GM23248 (cell line): ENCODE data around the gene MEGF11. TPM values are rescaled to one million over a fixed set of nuclear protein-coding genes. Genes with fewer than 3 reads are reported as not detected.

Experiments
- DNase-seq: peaks from one replicate; pipeline ENCODE4 v3.0.0-alpha.2; 2015
- H2AFZ ChIP-seq: fragments of 200-600 bp; sonication (generic); 2 replicates; pipeline ENCODE4 v1.6.1; 2016; ENCODE audit warnings: antibody characterized with exemption
- H3F3A ChIP-seq: fragments of 200-600 bp; sonication (generic); 2 replicates; pipeline ENCODE4 v1.6.1; 2016; ENCODE audit warnings: mild to moderate bottlenecking, antibody characterized with exemption, mixed run types; ENCODE audit not compliant: insufficient read depth
- H3K27ac ChIP-seq: fragments of 200-600 bp; sonication (generic); 2 replicates; pipeline ENCODE4 v1.5.1; 2016; ENCODE audit warnings: mild to moderate bottlenecking
- H3K27me3 ChIP-seq: fragments of 200-600 bp; sonication (generic); replicated peaks from 2 replicates; pipeline ENCODE4 v1.6.1; 2016; ENCODE audit warnings: mild to moderate bottlenecking; ENCODE audit not compliant: insufficient read depth
- H3K36me3 ChIP-seq: fragments of 200-600 bp; sonication (generic); 2 replicates; pipeline ENCODE4 v1.6.1; 2016; ENCODE audit warnings: low read depth, mild to moderate bottlenecking
- H3K4me1 ChIP-seq: fragments of 200-600 bp; sonication (generic); 2 replicates; pipeline ENCODE4 v1.6.1; 2016; ENCODE audit warnings: mild to moderate bottlenecking; ENCODE audit not compliant: insufficient read depth
- H3K4me2 ChIP-seq: fragments of 200-600 bp; sonication (generic); one replicate; pipeline ENCODE4 v1.6.1; 2016; ENCODE audit warnings: mild to moderate bottlenecking; ENCODE audit not compliant: unreplicated experiment
- H3K4me3 ChIP-seq: fragments of 200-600 bp; sonication (generic); 2 replicates; pipeline ENCODE4 v1.5.1; 2016; ENCODE audit warnings: mild to moderate bottlenecking
- H3K79me2 ChIP-seq: fragments of 200-600 bp; sonication (generic); 2 replicates; pipeline ENCODE4 v1.6.1; 2016; ENCODE audit warnings: mild to moderate bottlenecking; ENCODE audit not compliant: insufficient read depth
- H3K9ac ChIP-seq: fragments of 200-600 bp; sonication (generic); 2 replicates; pipeline ENCODE4 v1.6.1; 2016; ENCODE audit warnings: mild to moderate bottlenecking
- H3K9me2 ChIP-seq: fragments of 200-600 bp; sonication (generic); 2 replicates; pipeline ENCODE4 v1.6.1; 2016; ENCODE audit warnings: mixed run types, mild to moderate bottlenecking, moderate library complexity; ENCODE audit not compliant: insufficient read depth
- H3K9me3 ChIP-seq: fragments of 200-600 bp; sonication (generic); one replicate; pipeline ENCODE4 v1.6.1; 2017; ENCODE audit warnings: low read depth
- H4K20me1 ChIP-seq: fragments of 200-600 bp; sonication (generic); 2 replicates; pipeline ENCODE4 v1.6.0; 2016; ENCODE audit not compliant: insufficient read depth
- EZH2 ChIP-seq: fragments of 200-600 bp; sonication (generic); IDR thresholded peaks from 2 replicates; pipeline ENCODE4 v1.6.1; 2018; ENCODE audit warnings: antibody characterized with exemption, mild to moderate bottlenecking; ENCODE audit not compliant: insufficient read depth, poor library complexity, severe bottlenecking
- EZH2phosphoT487 ChIP-seq: fragments of 200-600 bp; sonication (generic); IDR thresholded peaks from 2 replicates; pipeline ENCODE4 v1.6.1; 2018; ENCODE audit warnings: antibody characterized with exemption, moderate library complexity, mild to moderate bottlenecking, low read depth; ENCODE audit not compliant: insufficient read depth
- WGBS, 2 experiments: methylation state at CpG; one replicate each; pipeline ENCODE4 v1.1.6; 2015 to 2017; ENCODE audit warnings: low lambda C conversion rate in 2 of 2, low coverage in 1 of 2; ENCODE audit errors: missing lambda C conversion rate in 2 of 2; 5-methylcytosine and 5-hydroxymethylcytosine counted together
- in situ Hi-C: fragments of 300-500 bp; cut with MboI; formaldehyde crosslinking; loops from 2 replicates; pipeline ENCODE4 v1.15.0; 2020
- polyA plus RNA-seq: library from polyadenylated mRNA; unstranded; fragments of >200 nt; fragmentation: Nextera tagmentation; extraction: Ambion mirVana; gene quantifications from 2 replicates; pipeline ENCODE4 v1.2.1, GENCODE V29; 2016
- total RNA-seq: library from RNA; depleted of rRNA; stranded (reverse); fragments of >200 nt; shearing (Covaris generic); gene quantifications from 2 replicates; pipeline ENCODE4 v1.2.3, GENCODE V29; 2014

MEGF11 gene
- total and polyA plus RNA-seq, 2 experiments from 2014 or later: 0.14 TPM; not detected in 1

DNA sequence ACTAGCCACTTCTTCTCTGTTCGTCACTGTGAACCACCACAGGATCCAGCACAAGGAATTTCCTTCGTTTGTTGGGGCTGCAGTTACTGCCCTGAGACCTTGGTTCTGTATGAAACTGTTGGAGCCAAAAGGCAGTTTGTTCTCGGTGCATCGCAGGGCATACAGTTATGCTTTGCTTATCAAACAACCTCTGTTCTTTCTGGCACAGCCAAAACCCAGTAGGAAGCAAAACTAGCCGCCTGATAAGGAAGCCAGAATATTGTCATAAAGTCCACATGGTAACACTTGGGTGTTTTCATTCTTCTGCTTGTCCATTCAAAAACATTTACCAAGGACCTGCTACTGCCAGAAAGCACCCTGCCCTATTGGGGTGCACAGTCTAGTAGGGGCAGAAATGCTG is 268.2 kb downstream of the MEGF11 start:
- Histone ChIP-seq H3K4me2 (no peak overlapping the region), H3K9me3 (no peaks in the 10 kb centered on the region), H3K9me2 (no peaks in the 10 kb centered on the region), H3K4me3 (no peak overlapping the region), H3K27me3 (peaks cover 51% of the 10 kb centered on the region), H3K9ac (no peak overlapping the region), H3K79me2 (no peaks in the 10 kb centered on the region), H3K27ac (no peak overlapping the region), H3K4me1 (no peaks in the 10 kb centered on the region), H3K36me3 (no peaks in the 10 kb centered on the region), H3F3A (no peaks in the 10 kb centered on the region), H2AFZ (no peak overlapping the region), H4K20me1 (no peaks in the 10 kb centered on the region)
- DNase-seq: no peak
- TF ChIP-seq EZH2 (no peak), EZH2phosphoT487 (no peak)
- WGBS, 2 experiments: 59 to 61% methylated on average over 5 of the region's 5 CpGs
- in situ Hi-C loops: no loop called here

DNA sequence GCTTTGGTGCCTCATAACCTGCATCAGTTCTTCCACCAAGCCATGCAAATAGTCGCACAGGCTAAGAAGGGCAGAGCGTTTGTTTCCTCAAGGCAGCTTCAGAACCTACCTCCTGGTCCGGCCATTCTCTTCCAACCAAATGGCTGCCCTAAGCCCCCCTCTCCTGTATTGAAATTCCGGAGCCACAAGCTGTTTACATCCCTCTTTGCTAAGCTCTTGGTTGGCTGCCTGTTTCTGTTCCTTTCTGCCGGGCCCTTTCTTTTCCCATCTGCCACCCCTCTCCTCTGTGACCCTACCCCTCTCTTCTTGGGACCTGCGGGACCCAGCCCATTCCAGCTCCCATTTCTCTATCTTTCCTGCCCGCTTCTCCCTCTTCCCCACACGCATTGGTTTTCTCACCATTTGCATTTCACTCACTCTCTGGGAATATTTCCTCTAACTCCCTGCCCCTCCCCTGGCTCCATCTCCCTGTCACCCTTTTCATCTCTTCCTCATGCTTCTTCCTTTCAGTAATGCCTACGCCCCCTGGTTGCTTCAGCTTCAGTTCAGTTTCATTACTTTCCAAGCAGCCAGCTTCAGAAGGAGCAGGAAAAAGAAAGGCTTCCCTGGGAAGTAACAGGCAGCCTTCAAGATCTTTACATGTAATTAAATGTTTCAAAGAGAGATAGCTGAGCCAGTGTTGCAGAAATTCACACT is 270.8 kb downstream of the MEGF11 start:
- Histone ChIP-seq H3K4me2 (no peak overlapping the region), H3K4me3 (no peak overlapping the region), H3K9me2 (no peaks in the 10 kb centered on the region), H3F3A (no peaks in the 10 kb centered on the region), H3K9ac (no peak overlapping the region), H3K27me3 (peaks cover 54% of the 10 kb centered on the region), H3K36me3 (no peaks in the 10 kb centered on the region), H3K27ac (no peak overlapping the region), H3K9me3 (no peaks in the 10 kb centered on the region), H3K79me2 (no peaks in the 10 kb centered on the region), H2AFZ (no peak overlapping the region), H4K20me1 (no peaks in the 10 kb centered on the region), H3K4me1 (no peaks in the 10 kb centered on the region)
- WGBS, 2 experiments: 5 to 9% methylated on average over 9 of the region's 9 CpGs
- in situ Hi-C loops: no loop called here
- DNase-seq: no peak
- no peak for TF ChIP-seq EZH2phosphoT487
- TF ChIP-seq EZH2: peak; percentile 87

DNA sequence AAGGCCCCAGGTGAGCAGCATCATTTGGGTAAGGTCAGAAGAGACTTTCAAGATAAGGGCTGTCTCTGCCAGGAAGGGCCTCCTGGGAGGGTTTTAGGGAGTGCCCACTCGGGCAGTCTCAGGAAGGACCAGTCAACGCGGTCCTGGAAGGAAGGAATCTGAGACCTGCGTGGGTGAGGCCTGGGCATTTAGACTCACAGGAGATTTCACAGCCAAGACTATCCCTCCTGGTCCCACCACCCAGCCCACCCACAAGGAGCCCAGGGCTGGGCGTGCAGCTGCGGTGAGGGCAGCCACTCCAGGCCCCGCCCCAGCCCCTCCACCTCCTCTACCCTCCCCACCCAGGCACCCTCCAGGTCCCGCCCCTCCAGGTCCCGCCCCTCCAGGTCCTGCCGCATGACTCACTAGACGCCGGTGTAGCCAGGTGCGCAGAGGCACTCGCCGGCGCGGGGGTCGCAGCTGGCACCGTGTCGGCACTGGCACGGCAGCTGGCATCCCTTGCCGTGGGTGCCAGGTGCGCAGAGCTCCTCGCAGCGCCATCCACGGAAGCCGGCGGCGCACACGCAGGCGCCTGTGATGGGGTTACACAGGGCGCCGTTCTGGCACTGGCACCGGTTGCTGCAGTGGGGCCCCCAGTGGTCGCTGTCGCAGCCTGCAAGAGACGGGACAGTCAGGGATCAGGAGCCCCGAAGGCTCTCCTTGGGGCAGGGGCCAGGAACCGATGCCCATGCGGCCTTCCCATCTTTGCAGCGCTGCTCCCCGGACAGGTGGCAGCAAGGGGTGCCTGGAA is 271.5 kb downstream of the MEGF11 start:
- Histone ChIP-seq H2AFZ (no peak overlapping the region), H3K9me2 (no peaks in the 10 kb centered on the region), H3K4me2 (no peak overlapping the region), H4K20me1 (no peaks in the 10 kb centered on the region), H3K27me3 (peaks cover 51% of the 10 kb centered on the region), H3F3A (no peaks in the 10 kb centered on the region), H3K27ac (no peak overlapping the region), H3K9ac (no peak overlapping the region), H3K9me3 (no peaks in the 10 kb centered on the region), H3K36me3 (no peaks in the 10 kb centered on the region), H3K4me1 (no peaks in the 10 kb centered on the region), H3K79me2 (no peaks in the 10 kb centered on the region), H3K4me3 (no peak overlapping the region)
- no peak for DNase-seq
- 1 to 3% methylated on average over 34 to 35 of the region's 42 CpGs for WGBS, 2 experiments
- in situ Hi-C loops: no loop called here
- TF ChIP-seq EZH2phosphoT487 (no peak), EZH2 (no peak)

DNA sequence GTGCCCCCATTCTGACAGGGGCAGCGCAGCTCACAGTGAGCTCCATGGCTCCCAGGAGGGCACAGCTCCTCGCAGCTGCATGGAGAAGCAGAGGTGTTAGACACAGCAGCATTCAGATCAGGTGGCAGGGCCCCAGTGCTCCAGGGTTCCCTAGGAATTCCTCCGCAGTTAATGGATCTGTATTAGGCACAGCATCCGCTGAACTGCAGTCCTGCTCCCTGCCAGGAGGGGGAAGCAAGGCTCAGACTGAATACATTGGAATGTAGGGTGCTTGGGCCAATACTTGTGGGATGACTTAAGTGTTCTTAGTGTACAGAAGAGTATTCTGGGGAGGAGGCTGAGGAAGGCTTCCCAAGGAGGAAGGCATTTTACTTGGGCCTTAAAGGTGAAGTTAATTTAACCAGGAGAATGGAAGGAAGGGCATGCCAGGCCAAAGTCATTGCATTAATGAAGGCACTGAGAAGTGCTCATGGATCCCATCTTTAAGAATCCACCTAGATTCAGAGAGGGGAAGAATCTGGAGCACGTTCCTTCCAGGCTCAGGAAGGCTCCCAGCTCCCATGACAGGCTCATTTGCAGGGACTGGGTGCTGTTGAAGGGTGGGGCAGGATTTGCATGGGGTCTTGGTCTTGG is 272.6 kb downstream of the MEGF11 start:
- Histone ChIP-seq H3K4me3 (no peak overlapping the region), H3K9me2 (no peaks in the 10 kb centered on the region), H3K4me2 (no peak overlapping the region), H3K9me3 (no peaks in the 10 kb centered on the region), H4K20me1 (no peaks in the 10 kb centered on the region), H2AFZ (no peak overlapping the region), H3K9ac (no peak overlapping the region), H3K27ac (no peak overlapping the region), H3K4me1 (no peaks in the 10 kb centered on the region), H3K79me2 (no peaks in the 10 kb centered on the region), H3K27me3 (peaks cover 42% of the 10 kb centered on the region), H3F3A (no peaks in the 10 kb centered on the region), H3K36me3 (no peaks in the 10 kb centered on the region)
- in situ Hi-C loops: no loop called here
- peak; percentile 81 for DNase-seq
- 27 to 33% methylated on average over 5 of the region's 5 CpGs for WGBS, 2 experiments
- no peak for TF ChIP-seq EZH2
- TF ChIP-seq EZH2phosphoT487: no peak
